ENCODE data around the gene LIPG.

DNA sequence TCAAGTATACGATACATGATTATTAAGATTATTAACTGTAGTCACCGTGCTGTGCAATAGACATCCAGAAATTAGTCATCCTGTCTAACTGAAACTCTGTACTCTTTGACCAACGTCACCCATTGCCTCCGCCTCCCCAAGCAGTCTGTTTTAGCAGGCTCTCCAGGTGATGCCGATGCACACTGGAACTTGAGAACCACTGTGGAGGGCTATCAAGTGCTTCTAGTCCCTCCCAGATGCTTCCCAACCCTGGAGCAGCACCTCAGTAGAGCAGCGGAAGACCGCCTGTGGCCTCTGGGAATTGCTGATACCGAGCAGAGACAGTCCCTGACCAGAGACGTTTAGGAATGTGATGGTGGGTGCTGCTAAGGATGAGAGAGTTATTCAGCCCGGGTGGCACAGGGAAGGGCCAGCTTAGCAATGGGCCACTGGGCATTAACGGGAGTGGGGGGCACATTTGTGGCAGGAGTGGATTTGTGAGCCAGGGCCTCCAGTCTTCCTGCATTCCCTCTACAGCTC lies 50.7 kb downstream of the LIPG start:
- TF ChIP-seq POLR2AphosphoS5 (IDR thresholded peaks at IDR 0.05; ENCODE audit: low read depth, low read length) (no peak), PAX5 (IDR thresholded peaks at IDR 0.05; ENCODE audit: insufficient read depth, low read length, severe bottlenecking) (no peak), POLR2A (IDR thresholded peaks at IDR 0.05; ENCODE audit: low read depth, low read length) (no peak), TAF1 (IDR thresholded peaks at IDR 0.05; ENCODE audit: low read depth, low read length) (no peak)

Data from GM12891 (cell line).